DMS114 treated with DMSO at 0.1 percent for 48 hours (cell line): ENCODE measurements around the gene JAML.
A peak's percentile ranks its signal among the peaks of the same experiment; 100 is the strongest.

Source experiments
- DNase-seq: peaks from one replicate; lab custom pipeline; 2025; ENCODE audit not compliant: unreplicated experiment; lab: John Stamatoyannopoulos, UW

Gene JAML

DNA sequence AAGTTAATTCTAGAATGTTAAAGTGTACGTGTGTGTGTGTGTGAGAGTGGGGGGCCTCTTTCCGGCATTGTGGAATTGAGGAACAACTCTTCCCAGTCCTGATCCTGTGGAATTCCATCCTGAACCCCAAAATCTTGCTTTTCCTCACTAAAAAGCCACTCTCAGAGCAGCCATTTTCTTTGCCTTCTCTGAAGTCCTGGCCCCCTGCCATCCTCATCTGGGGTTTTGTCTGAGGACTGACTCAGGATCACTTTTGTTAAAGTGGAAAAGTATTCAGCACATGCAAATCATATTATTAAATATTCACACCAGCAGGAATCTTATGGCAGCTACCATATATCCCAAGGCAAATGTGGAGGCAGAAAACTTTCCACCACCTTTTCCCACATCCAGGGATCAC lies 76.0 kb downstream of the JAML start:
- no peak for DNase-seq

DNA sequence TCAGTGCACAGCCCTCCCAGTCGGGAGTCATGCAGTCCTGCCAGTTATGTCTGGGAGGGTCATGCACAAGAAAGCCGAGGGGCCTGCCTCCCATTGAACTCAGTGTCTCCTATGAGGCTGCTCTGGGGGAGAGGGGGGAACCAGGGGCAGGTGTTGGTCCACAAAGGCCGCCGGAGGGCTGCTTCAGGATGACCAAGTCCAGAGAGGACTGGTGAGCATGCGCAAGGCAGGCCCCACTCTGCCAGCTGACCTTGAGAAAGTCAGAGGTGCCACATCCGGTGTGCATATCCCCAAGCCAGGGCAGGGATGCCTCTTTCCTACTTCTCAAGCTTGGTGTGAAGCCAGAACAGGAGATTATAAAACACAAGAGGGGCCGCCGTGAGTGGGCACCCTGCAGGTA lies 76.6 kb downstream of the JAML start:
- DNase-seq = no peak

DNA sequence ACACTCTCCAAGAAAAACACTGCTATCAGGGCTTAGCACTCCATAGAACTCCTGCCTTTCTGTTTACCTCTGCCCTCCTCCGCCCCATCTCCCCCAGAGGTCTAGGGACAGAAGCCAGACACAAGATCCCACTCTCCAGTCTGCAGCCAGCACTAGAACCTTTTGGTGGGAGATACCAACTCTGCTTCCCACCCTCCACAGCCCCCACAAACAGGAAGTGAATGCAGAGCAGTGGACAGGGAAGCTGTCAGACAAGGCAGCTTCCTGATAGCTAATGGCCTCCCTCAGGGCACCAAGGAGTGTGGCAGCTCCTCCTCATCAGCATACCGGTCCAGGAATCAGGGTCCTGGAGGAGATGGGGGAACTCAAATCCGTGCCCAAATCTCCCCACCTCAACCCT lies 77.3 kb downstream of the JAML start:
- no peak for DNase-seq

DNA sequence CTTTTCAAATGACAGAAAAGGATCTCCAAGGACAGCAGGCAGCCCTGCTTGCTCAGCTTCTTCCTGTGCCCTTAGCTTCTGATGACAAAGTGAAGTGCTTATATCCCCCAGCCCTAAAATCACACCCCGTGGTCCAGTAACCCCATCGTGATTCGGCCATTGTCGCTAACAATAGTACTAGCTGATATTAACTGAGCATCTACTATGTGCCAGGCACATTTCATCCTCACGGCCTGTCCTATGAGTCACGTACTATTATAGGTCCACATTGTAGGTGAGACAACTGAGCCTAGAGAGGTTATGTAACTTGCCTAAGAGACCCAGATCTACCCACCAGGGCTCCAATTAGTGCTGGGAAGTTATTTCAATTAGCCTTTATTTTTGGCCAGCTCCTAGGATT lies 78.3 kb downstream of the JAML start:
- no peak for DNase-seq

DNA sequence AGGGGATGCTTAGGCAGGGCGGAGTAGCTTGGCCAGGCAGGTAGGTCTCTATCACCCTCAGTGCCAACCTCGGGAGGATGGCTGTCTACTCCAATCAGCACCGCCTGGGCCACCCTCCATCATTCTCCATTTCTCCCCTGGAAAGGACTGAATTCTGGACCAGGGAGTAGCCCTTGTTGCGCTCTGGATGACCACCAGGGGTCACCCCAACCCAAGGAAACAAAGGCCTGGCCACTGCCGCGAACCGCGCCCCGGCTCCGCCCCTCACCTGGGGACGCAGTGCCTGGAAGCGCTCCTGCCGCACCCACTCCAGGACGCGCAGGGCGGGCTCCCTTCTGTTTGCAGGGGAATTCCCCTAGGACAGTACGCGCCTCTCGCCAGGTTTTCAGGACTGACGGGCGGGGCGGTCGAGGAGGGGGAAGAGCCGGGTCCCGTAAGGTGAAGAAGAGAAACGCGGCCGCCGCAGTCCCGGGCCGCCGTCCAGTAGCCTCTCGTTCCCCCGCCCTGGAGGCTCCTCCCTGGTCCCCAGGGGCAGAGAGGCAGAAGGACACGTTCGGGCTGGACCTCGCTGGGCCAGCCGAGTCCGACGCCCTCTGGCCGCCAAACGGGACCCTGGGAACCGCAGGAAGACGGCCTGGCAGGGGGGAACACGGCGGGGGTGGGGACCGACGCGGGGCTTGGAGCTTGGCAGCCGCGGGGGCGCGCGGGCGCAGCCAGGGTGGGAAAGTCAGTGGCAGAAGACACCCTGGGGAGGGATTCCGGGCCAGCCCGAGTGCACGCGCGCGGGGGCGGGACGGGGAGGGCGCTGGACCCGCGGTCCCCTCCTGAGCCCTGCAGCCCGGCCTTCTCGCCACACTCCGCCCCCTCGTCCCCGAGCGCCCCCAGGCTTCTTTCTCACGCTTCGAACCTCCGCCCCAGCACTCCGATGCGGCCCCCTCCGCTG lies 79.3 kb downstream of the JAML start:
- peak; percentile 60 for DNase-seq

DNA sequence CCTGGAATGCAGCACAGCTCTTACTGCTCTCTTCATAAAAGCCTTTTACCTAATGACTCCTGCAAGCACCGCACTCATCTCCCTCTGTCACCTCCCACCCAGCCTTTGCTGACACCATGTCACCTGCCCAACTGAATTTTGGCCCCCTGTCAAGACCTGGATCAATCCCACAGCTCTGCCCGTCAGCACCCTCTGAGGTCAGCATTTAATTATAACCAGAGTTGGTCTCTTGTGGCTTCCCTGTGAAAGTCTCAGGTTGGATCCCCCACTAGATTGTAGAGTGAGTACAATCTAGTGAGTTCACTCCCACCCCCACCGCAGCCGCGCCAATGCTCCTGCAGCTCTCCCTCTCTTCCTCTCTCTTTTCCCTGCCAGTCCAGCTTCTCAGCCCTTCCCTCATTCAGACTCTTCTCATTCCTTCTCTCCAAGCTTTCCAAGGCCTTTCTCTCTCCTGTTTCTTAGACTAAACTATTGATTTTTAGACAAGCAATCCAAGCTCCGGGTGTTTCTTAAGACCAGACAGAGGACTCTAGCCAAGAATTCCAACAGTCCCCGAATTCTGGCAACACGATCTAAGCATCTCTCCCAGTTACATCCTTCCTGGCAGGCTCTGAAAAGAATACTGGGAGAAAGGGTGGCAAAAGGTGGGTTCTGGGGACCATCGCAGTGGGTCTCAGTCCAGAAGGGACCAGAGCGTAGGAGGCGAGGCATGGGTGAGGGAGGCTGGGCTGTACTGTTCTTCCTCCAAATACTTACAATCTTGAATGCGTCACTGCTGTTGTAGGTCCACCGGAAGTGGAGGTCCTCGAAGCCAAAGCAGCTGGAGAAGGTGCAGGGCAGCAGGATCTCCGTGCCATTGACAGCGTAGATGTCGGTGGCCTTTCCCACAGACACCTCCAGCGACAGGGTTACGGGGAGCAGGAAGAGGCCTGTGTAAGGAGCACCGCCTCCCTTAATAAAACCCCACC lies 80.2 kb downstream of the JAML start:
- no peak for DNase-seq
